ENCODE data around the gene ZZZ3.

Gene ZZZ3

DNA sequence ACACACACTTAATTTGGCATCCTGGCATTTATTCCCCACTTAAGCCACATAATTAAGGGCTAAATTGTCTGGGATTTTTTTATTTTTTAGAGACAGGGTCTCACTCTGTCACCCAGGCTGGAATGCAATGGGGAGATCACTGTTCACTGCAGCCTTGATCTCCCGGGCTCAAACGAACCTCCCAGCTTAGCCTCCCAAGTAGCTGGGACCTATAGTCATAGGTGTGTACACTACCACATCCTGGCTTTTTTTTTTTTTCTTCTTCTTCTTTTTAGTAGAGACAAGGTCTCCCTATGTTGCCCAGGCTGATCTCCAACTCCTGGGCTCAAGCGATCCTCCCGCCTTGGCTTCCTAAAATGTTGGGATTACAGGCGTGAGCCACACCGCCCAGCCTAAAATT, 24.2 kb downstream of the ZZZ3 start:
- TF ChIP-seq, protein P1, sequence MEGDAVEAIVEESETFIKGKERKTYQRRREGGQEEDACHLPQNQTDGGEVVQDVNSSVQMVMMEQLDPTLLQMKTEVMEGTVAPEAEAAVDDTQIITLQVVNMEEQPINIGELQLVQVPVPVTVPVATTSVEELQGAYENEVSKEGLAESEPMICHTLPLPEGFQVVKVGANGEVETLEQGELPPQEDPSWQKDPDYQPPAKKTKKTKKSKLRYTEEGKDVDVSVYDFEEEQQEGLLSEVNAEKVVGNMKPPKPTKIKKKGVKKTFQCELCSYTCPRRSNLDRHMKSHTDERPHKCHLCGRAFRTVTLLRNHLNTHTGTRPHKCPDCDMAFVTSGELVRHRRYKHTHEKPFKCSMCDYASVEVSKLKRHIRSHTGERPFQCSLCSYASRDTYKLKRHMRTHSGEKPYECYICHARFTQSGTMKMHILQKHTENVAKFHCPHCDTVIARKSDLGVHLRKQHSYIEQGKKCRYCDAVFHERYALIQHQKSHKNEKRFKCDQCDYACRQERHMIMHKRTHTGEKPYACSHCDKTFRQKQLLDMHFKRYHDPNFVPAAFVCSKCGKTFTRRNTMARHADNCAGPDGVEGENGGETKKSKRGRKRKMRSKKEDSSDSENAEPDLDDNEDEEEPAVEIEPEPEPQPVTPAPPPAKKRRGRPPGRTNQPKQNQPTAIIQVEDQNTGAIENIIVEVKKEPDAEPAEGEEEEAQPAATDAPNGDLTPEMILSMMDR (IDR thresholded peaks at IDR 0.05; ENCODE audit: low read length): no peak
- no peak for TF ChIP-seq EZH2 (optimal IDR thresholded peaks at IDR 0.05; ENCODE audit: low read depth, low read length)
- TF ChIP-seq EZH2phosphoT487 (IDR thresholded peaks at IDR 0.05; ENCODE audit: low read length): no peak
- no peak overlapping the region for H3K9ac ChIP-seq (ENCODE audit: low read length)
- no peaks in the 10 kb centered on the region for H3K9me2 ChIP-seq (replicated peaks; ENCODE audit: insufficient read depth, low read length)
- H3K4me3 ChIP-seq (ENCODE audit: low read length): no peak overlapping the region
- no peak overlapping the region for H2AFZ ChIP-seq (ENCODE audit: low read length)
- no peaks in the 10 kb centered on the region for H3K36me3 ChIP-seq (replicated peaks; ENCODE audit: insufficient read depth, low read length)
- DNase-seq: no peak
- no peaks in the 10 kb centered on the region for H3K9me3 ChIP-seq (replicated peaks; ENCODE audit: insufficient read depth, low read length)
- H3K27me3 ChIP-seq (replicated peaks; ENCODE audit: insufficient read depth, low read length): no peaks in the 10 kb centered on the region
- peaks cover 5% of the 10 kb centered on the region; the same call in 1 of the 2 replicates for H4K20me1 ChIP-seq (ENCODE audit: insufficient read depth, low read length)
- H3F3A ChIP-seq (ENCODE audit: insufficient read depth, low read length): no peaks in the 10 kb centered on the region
- H3K4me1 ChIP-seq (ENCODE audit: low read length): no peaks in the 10 kb centered on the region
- no peak overlapping the region for H3K4me2 ChIP-seq (ENCODE audit: low read depth, low read length)
- H3K27ac ChIP-seq (ENCODE audit: low read length): no peak overlapping the region
- H3K79me2 ChIP-seq (ENCODE audit: low read length): peaks cover 99% of the 10 kb centered on the region

GRCh38 chr1:77655431-77655974, 27.0 kb downstream of the ZZZ3 start:
- H3K4me2 ChIP-seq (ENCODE audit: low read depth, low read length): no peak overlapping the region
- no peaks in the 10 kb centered on the region for H3F3A ChIP-seq (ENCODE audit: insufficient read depth, low read length)
- no peaks in the 10 kb centered on the region for H3K27me3 ChIP-seq (replicated peaks; ENCODE audit: insufficient read depth, low read length)
- no peak overlapping the region for H3K4me3 ChIP-seq (ENCODE audit: low read length)
- no peaks in the 10 kb centered on the region for H3K9me2 ChIP-seq (replicated peaks; ENCODE audit: insufficient read depth, low read length)
- no peak overlapping the region for H3K9ac ChIP-seq (ENCODE audit: low read length)
- no peaks in the 10 kb centered on the region for H3K36me3 ChIP-seq (replicated peaks; ENCODE audit: insufficient read depth, low read length)
- no peak for DNase-seq
- H3K27ac ChIP-seq (ENCODE audit: low read length): no peak overlapping the region
- no peak overlapping the region for H2AFZ ChIP-seq (ENCODE audit: low read length)
- H4K20me1 ChIP-seq (ENCODE audit: insufficient read depth, low read length): peaks cover 5% of the 10 kb centered on the region; the same call in 1 of the 2 replicates
- H3K9me3 ChIP-seq (replicated peaks; ENCODE audit: insufficient read depth, low read length): no peaks in the 10 kb centered on the region
- peaks cover 99% of the 10 kb centered on the region for H3K79me2 ChIP-seq (ENCODE audit: low read length)
- H3K4me1 ChIP-seq (ENCODE audit: low read length): no peaks in the 10 kb centered on the region
- TF ChIP-seq EZH2 (optimal IDR thresholded peaks at IDR 0.05; ENCODE audit: low read depth, low read length): no peak
- TF ChIP-seq EZH2phosphoT487 (IDR thresholded peaks at IDR 0.05; ENCODE audit: low read length): no peak
- TF ChIP-seq, protein P1 (IDR thresholded peaks at IDR 0.05; ENCODE audit: low read length): no peak

- Histone ChIP-seq H3K9me3 (replicated peaks; ENCODE audit: insufficient read depth, low read length) (no peaks in the 10 kb centered on the region), H3K27me3 (replicated peaks; ENCODE audit: insufficient read depth, low read length) (no peaks in the 10 kb centered on the region), H3F3A (ENCODE audit: insufficient read depth, low read length) (no peaks in the 10 kb centered on the region), H4K20me1 (ENCODE audit: insufficient read depth, low read length) (peaks cover 5% of the 10 kb centered on the region; the same call in 1 of the 2 replicates), H3K4me3 (ENCODE audit: low read length) (no peak overlapping the region), H3K36me3 (replicated peaks; ENCODE audit: insufficient read depth, low read length) (no peaks in the 10 kb centered on the region; the same call in 1 of the 2 replicates), H3K4me2 (ENCODE audit: low read depth, low read length) (no peak overlapping the region), H3K27ac (ENCODE audit: low read length) (no peak overlapping the region), H2AFZ (ENCODE audit: low read length) (no peak overlapping the region), H3K9ac (ENCODE audit: low read length) (no peak overlapping the region), H3K79me2 (ENCODE audit: low read length) (peaks cover 100% of the 10 kb centered on the region), H3K4me1 (ENCODE audit: low read length) (no peaks in the 10 kb centered on the region), H3K9me2 (replicated peaks; ENCODE audit: insufficient read depth, low read length) (no peaks in the 10 kb centered on the region)
- no peak for DNase-seq
- no peak for TF ChIP-seq EZH2phosphoT487 (IDR thresholded peaks at IDR 0.05; ENCODE audit: low read length)
- no peak for TF ChIP-seq EZH2 (optimal IDR thresholded peaks at IDR 0.05; ENCODE audit: low read depth, low read length)
- TF ChIP-seq, protein P1 (IDR thresholded peaks at IDR 0.05; ENCODE audit: low read length): no peak
Measured at GRCh38 chr1:77652970-77653516, 29.4 kb downstream of the ZZZ3 start.
